Ishikawa (cell line): ENCODE data around the gene SORBS2.
A peak's percentile ranks its signal among the peaks of the same experiment; 100 is the strongest.

Experiments
- CEBPB ChIP-seq: IDR thresholded peaks from 2 replicates; pipeline ENCODE4 v1.6.1; 2012
- CREB1 ChIP-seq: IDR thresholded peaks from 2 replicates; pipeline ENCODE4 v1.6.1; 2012; ENCODE audit warnings: low read depth
- EGR1 ChIP-seq: IDR thresholded peaks from 2 replicates; pipeline ENCODE4 v1.6.1; 2012
- EP300 ChIP-seq: IDR thresholded peaks from 2 replicates; pipeline ENCODE4 v1.6.1; 2012; ENCODE audit warnings: borderline replicate concordance
- FOXM1 ChIP-seq: IDR thresholded peaks from 2 replicates; pipeline ENCODE4 v1.6.1; 2012; ENCODE audit warnings: low read depth, borderline replicate concordance
- NFIC ChIP-seq: IDR thresholded peaks from 2 replicates; pipeline ENCODE4 v1.6.1; 2012
- RAD21 ChIP-seq: IDR thresholded peaks from 2 replicates; pipeline ENCODE4 v1.6.1; 2012; ENCODE audit warnings: low read depth
- TAF1 ChIP-seq: IDR thresholded peaks from 2 replicates; pipeline ENCODE4 v1.6.1; 2012; ENCODE audit warnings: low read depth, mild to moderate bottlenecking
- TCF12 ChIP-seq: IDR thresholded peaks from 2 replicates; pipeline ENCODE4 v1.6.1; 2012; ENCODE audit warnings: low read depth
- TEAD4 ChIP-seq: IDR thresholded peaks from 2 replicates; pipeline ENCODE4 v1.6.1; 2012
- YY1 ChIP-seq: IDR thresholded peaks from 2 replicates; pipeline ENCODE4 v1.6.1; 2012; ENCODE audit warnings: low read depth
- ZBTB7A ChIP-seq: IDR thresholded peaks from 2 replicates; pipeline ENCODE4 v1.6.1; 2012; ENCODE audit warnings: low read depth
- TF ChIP-seq, protein P1 (sequence below): IDR thresholded peaks from 2 replicates; pipeline ENCODE4 v1.6.1; 2012
- TF ChIP-seq, protein P2 (sequence below): IDR thresholded peaks from 2 replicates; pipeline ENCODE4 v1.6.1; 2012
- TF ChIP-seq, protein P3 (sequence below): IDR thresholded peaks from 2 replicates; pipeline ENCODE4 v1.6.1; 2012; ENCODE audit warnings: low read depth, mild to moderate bottlenecking

Gene SORBS2

GRCh38 chr4:185644408-185644807 is 167.6 kb downstream of the SORBS2 start:
- TF ChIP-seq, protein P1, sequence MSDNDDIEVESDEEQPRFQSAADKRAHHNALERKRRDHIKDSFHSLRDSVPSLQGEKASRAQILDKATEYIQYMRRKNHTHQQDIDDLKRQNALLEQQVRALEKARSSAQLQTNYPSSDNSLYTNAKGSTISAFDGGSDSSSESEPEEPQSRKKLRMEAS, result no peak
- no peak for TF ChIP-seq TEAD4
- TF ChIP-seq EP300, result no peak
- no peak for TF ChIP-seq TAF1
- no peak for TF ChIP-seq FOXM1
- no peak for TF ChIP-seq CEBPB
- TF ChIP-seq ZBTB7A, result no peak
- TF ChIP-seq CREB1, result no peak
- TF ChIP-seq EGR1, result no peak
- no peak for TF ChIP-seq RAD21
- no peak for TF ChIP-seq NFIC
- TF ChIP-seq TCF12, result no peak
- TF ChIP-seq, protein P2, sequence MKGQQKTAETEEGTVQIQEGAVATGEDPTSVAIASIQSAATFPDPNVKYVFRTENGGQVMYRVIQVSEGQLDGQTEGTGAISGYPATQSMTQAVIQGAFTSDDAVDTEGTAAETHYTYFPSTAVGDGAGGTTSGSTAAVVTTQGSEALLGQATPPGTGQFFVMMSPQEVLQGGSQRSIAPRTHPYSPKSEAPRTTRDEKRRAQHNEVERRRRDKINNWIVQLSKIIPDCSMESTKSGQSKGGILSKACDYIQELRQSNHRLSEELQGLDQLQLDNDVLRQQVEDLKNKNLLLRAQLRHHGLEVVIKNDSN, result no peak
- TF ChIP-seq, protein P3, sequence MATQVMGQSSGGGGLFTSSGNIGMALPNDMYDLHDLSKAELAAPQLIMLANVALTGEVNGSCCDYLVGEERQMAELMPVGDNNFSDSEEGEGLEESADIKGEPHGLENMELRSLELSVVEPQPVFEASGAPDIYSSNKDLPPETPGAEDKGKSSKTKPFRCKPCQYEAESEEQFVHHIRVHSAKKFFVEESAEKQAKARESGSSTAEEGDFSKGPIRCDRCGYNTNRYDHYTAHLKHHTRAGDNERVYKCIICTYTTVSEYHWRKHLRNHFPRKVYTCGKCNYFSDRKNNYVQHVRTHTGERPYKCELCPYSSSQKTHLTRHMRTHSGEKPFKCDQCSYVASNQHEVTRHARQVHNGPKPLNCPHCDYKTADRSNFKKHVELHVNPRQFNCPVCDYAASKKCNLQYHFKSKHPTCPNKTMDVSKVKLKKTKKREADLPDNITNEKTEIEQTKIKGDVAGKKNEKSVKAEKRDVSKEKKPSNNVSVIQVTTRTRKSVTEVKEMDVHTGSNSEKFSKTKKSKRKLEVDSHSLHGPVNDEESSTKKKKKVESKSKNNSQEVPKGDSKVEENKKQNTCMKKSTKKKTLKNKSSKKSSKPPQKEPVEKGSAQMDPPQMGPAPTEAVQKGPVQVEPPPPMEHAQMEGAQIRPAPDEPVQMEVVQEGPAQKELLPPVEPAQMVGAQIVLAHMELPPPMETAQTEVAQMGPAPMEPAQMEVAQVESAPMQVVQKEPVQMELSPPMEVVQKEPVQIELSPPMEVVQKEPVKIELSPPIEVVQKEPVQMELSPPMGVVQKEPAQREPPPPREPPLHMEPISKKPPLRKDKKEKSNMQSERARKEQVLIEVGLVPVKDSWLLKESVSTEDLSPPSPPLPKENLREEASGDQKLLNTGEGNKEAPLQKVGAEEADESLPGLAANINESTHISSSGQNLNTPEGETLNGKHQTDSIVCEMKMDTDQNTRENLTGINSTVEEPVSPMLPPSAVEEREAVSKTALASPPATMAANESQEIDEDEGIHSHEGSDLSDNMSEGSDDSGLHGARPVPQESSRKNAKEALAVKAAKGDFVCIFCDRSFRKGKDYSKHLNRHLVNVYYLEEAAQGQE, result no peak
- no peak for TF ChIP-seq YY1

GRCh38 chr4:185642907-185643306 is 169.1 kb downstream of the SORBS2 start:
- no peak for TF ChIP-seq CREB1
- TF ChIP-seq TEAD4, result no peak
- no peak for TF ChIP-seq TAF1
- TF ChIP-seq, protein P1, result no peak
- no peak for TF ChIP-seq TCF12
- TF ChIP-seq CEBPB, result no peak
- no peak for TF ChIP-seq RAD21
- no peak for TF ChIP-seq ZBTB7A
- TF ChIP-seq, protein P2, result no peak
- no peak for TF ChIP-seq FOXM1
- TF ChIP-seq YY1, result no peak
- TF ChIP-seq, protein P3, result no peak
- TF ChIP-seq NFIC, result no peak
- TF ChIP-seq EGR1, result no peak

DNA sequence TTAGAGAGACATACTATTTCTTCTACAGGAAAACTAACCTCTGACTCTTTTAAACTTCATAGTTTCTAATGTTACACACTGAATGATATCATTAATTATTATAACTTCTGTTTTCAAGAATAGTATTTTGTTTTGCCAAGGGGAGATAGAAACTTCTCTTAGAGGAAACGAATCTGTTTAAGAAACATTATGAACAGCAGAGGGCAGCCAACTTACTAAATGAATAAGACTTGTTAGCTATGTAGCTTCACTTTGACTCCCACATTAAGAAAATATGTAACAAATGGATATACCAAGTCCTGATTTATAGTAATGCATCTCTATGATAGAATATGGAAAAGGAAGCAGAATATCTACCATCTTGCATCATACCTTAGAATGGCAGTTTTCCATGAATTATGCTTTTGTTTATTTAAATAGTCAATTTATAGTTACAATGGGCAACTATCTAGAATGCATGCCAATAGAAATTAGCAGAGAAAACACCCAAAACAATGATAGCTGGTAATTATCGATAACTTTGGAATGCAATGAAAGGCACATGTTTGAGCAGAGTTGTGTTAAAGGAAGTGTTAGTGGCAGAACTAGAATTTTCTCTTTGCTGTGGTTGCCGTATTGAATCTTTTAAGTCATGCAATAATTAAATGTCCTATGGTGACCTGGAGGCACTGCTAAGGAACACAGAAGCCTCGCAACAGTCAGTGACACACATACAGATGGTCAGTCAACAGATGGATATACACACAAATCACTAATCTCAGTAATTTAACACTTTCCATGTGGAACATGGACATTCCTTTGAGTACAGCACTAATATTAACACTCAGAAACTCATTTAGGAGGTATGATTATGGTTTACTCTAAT is 171.0 kb downstream of the SORBS2 start:
- peak; percentile 61 for TF ChIP-seq RAD21
- TF ChIP-seq EP300, result no peak
- TF ChIP-seq CREB1, result no peak

GRCh38 chr4:185638548-185639301 is 173.3 kb downstream of the SORBS2 start:
- TF ChIP-seq RAD21 (no peak), EGR1 (no peak), TEAD4 (no peak), YY1 (no peak), NFIC (no peak)

GRCh38 chr4:185638093-185638492 is 173.9 kb downstream of the SORBS2 start:
- no peak for TF ChIP-seq EP300
- TF ChIP-seq EGR1, result no peak
- TF ChIP-seq TAF1, result no peak
- no peak for TF ChIP-seq ZBTB7A
- TF ChIP-seq YY1, result no peak
- TF ChIP-seq, protein P2, result no peak
- TF ChIP-seq NFIC, result no peak
- TF ChIP-seq TEAD4, result no peak
- TF ChIP-seq, protein P3, result no peak
- TF ChIP-seq CEBPB, result no peak
- TF ChIP-seq FOXM1, result no peak
- TF ChIP-seq TCF12, result no peak
- no peak for TF ChIP-seq RAD21
